H1 (cell line): ENCODE data around the gene FOXN3. TPM values are rescaled to one million over a fixed set of nuclear protein-coding genes. Genes with fewer than 3 reads are reported as not detected.

Source experiments
- POLR2AphosphoS5 ChIP-seq: IDR thresholded peaks from 2 replicates; pipeline ENCODE4 v1.6.1; 2011; ENCODE audit warnings: low read depth, low read length
- RXRA ChIP-seq: IDR thresholded peaks from 2 replicates; pipeline ENCODE4 v1.6.1; 2011; ENCODE audit warnings: low read depth, mild to moderate bottlenecking, low read length, moderate library complexity; ENCODE audit not compliant: insufficient read depth
- polyA plus RNA-seq, 7 experiments: library from polyadenylated mRNA; depleted of rRNA in 3 of 7; stranded (reverse) in 5 of 7; unstranded in 2 of 7; fragments of >200 nt in 5 of 7; fragments of 200-250 nt in 2 of 7; gene quantifications; 1 replicate in 5 of 7; 2 replicates in 1 of 7; 4 replicates in 1 of 7; pipeline versions ENCODE4 v1.2.1 to v1.2.3, GENCODE V29; 2011 to 2013; ENCODE audit warnings: missing spikeins in 2 of 7, mixed read lengths in 2 of 7
- total RNA-seq: library from RNA; stranded (reverse); fragmentation: NEBNext Ultra II Directional; extraction: Animal tissue kit (Norgen Biotek cat#: 25700); gene quantifications from 2 replicates; pipeline ENCODE4 v1.2.1, GENCODE V29; 2021

Gene FOXN3
- total and polyA plus RNA-seq, 2 of the 8 experiments (the other 6 are each of a cell fraction or from before 2014, with no cell fraction given): 52.6 to 178 TPM

DNA sequence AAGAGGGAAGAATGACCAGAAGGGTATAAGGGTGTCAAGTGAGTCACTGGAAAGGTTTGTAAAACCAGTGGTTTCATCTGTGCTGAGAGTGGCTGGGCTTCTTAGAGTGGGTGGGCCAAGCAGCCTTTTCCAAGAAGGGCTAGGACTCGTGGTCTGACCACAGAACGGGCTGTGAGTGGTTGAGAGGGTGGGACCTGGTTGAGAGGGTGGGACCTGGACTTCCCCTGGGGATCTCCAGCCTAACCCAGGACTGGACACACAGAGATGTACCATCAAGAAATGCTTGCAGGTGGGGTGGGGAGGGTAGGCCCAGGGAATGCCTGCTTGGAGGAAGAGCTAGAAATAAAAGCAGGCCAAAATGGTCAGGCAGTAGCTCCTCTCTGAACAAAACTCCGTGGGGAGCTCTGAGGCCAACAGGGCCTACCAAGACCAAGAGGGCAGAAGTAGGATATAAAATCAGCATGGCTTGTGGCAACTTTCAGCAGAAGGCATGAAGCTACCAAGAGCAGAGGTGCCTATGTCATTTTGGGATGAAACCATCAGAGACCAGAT lies 140.5 kb downstream of the FOXN3 start (continued):
- TF ChIP-seq RXRA: no peak
- no peak for TF ChIP-seq POLR2AphosphoS5
- TF ChIP-seq, all 59 proteins: peak for 0
